BE2C (cell line): ENCODE results near the gene EXTL1.

Source experiments
- DNase-seq: peaks from one replicate; pipeline ENCODE4 v3.0.0-alpha.2; 2020
- H3K27me3 ChIP-seq: fragments of 250-450 bp; sonication (Bioruptor Pico); 2 replicates; pipeline ENCODE4 v1.5.1; 2020; ENCODE audit warnings: mild to moderate bottlenecking
- H3K36me3 ChIP-seq: fragments of 250-450 bp; sonication (Bioruptor Pico); 2 replicates; pipeline ENCODE4 v1.5.1; 2020; ENCODE audit warnings: mild to moderate bottlenecking
- H3K4me1 ChIP-seq: fragments of 250-450 bp; sonication (Bioruptor Pico); 2 replicates; pipeline ENCODE4 v1.5.1; 2020
- H3K4me3 ChIP-seq: 2 replicates; pipeline ENCODE4 v1.5.1; 2011; ENCODE audit warnings: low read depth, low read length
- H3K9me3 ChIP-seq: fragments of 250-450 bp; sonication (Bioruptor Pico); 2 replicates; pipeline ENCODE4 v1.5.1; 2020
- TF ChIP-seq, protein P1 (sequence below): IDR thresholded peaks from 2 replicates; pipeline ENCODE4 v1.5.1; 2012; ENCODE audit warnings: mild to moderate bottlenecking, low read depth, low read length

EXTL1 gene

GRCh38 chr1:26055041-26055440, 33.5 kb downstream of the EXTL1 start:
- TF ChIP-seq, protein P1, sequence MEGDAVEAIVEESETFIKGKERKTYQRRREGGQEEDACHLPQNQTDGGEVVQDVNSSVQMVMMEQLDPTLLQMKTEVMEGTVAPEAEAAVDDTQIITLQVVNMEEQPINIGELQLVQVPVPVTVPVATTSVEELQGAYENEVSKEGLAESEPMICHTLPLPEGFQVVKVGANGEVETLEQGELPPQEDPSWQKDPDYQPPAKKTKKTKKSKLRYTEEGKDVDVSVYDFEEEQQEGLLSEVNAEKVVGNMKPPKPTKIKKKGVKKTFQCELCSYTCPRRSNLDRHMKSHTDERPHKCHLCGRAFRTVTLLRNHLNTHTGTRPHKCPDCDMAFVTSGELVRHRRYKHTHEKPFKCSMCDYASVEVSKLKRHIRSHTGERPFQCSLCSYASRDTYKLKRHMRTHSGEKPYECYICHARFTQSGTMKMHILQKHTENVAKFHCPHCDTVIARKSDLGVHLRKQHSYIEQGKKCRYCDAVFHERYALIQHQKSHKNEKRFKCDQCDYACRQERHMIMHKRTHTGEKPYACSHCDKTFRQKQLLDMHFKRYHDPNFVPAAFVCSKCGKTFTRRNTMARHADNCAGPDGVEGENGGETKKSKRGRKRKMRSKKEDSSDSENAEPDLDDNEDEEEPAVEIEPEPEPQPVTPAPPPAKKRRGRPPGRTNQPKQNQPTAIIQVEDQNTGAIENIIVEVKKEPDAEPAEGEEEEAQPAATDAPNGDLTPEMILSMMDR: no peak
- Histone ChIP-seq H3K4me1 (no peaks in the 10 kb centered on the region), H3K27me3 (no peaks in the 10 kb centered on the region; the same call in 1 of the 2 replicates), H3K9me3 (no peaks in the 10 kb centered on the region), H3K4me3 (no peak overlapping the region), H3K36me3 (no peaks in the 10 kb centered on the region)
- DNase-seq: no peak

GRCh38 chr1:26057189-26057588, 35.6 kb downstream of the EXTL1 start:
- Histone ChIP-seq H3K9me3 (no peaks in the 10 kb centered on the region), H3K36me3 (no peaks in the 10 kb centered on the region), H3K27me3 (no peaks in the 10 kb centered on the region; the same call in 1 of the 2 replicates), H3K4me1 (no peaks in the 10 kb centered on the region), H3K4me3 (no peak overlapping the region)
- TF ChIP-seq, protein P1: no peak
- DNase-seq: no peak

GRCh38 chr1:26058052-26058595, 36.5 kb downstream of the EXTL1 start:
- no peak overlapping the region for H3K4me3 ChIP-seq
- TF ChIP-seq, protein P1: no peak
- DNase-seq: no peak
- H3K4me1 ChIP-seq: no peaks in the 10 kb centered on the region
- H3K27me3 ChIP-seq: no peaks in the 10 kb centered on the region; the same call in 1 of the 2 replicates
- H3K36me3 ChIP-seq: no peaks in the 10 kb centered on the region
- no peaks in the 10 kb centered on the region for H3K9me3 ChIP-seq

- TF ChIP-seq, protein P1: no peak
- no peaks in the 10 kb centered on the region for H3K4me1 ChIP-seq
- no peaks in the 10 kb centered on the region for H3K9me3 ChIP-seq
- no peaks in the 10 kb centered on the region for H3K27me3 ChIP-seq
- no peaks in the 10 kb centered on the region for H3K36me3 ChIP-seq
- no peak overlapping the region for H3K4me3 ChIP-seq
- no peak for DNase-seq
Measured at GRCh38 chr1:26059906-26060305, 38.3 kb downstream of the EXTL1 start.

GRCh38 chr1:26060832-26061574, 39.4 kb downstream of the EXTL1 start:
- Histone ChIP-seq H3K4me1 (no peaks in the 10 kb centered on the region), H3K36me3 (no peaks in the 10 kb centered on the region), H3K9me3 (no peaks in the 10 kb centered on the region), H3K27me3 (no peaks in the 10 kb centered on the region), H3K4me3 (no peak overlapping the region)
- DNase-seq: no peak
- TF ChIP-seq, protein P1: no peak

DNA sequence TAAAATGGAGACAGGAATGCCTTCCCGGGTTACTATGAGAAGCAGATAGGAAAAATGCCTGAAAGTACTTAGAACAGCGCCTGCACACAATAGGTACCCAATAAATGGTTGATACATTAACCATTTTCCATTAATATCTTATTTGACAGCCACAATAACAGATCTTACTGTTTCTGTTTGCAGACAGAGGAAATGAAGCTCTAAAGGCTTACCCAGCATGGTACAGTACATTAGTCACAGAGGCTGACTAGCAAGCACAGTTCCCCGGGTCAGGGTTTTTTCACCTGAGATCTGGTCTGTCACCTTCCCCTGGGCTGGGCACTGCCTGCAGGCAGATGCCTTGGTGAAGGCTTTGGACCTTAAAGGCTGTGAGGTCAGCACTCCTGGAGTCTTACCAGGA, 43.0 kb downstream of the EXTL1 start:
- Histone ChIP-seq H3K4me3 (no peak overlapping the region), H3K36me3 (no peaks in the 10 kb centered on the region), H3K9me3 (no peaks in the 10 kb centered on the region), H3K4me1 (no peaks in the 10 kb centered on the region), H3K27me3 (no peaks in the 10 kb centered on the region)
- TF ChIP-seq, protein P1: no peak
- no peak for DNase-seq
